Ectodermal cell (in vitro differentiated cells): ENCODE data around the gene ABCB9.
"Not testable (repeated sequence)": the region's sequence is repeated elsewhere in the genome, so short reads cannot be mapped to it uniquely, and the experiment has no call there.

Experiments
- H3K27ac ChIP-seq: 2 replicates; pipeline ENCODE4 v1.7.0; 2013; ENCODE audit warnings: mild to moderate bottlenecking, low read depth, low read length; ENCODE audit not compliant: insufficient read depth, poor library complexity, severe bottlenecking
- H3K27me3 ChIP-seq: 2 replicates; pipeline ENCODE4 v1.7.0; 2013; ENCODE audit warnings: mild to moderate bottlenecking, low read length; ENCODE audit not compliant: insufficient read depth, control insufficient read depth, poor library complexity, severe bottlenecking
- H3K36me3 ChIP-seq: one replicate; pipeline ENCODE4 v1.7.0; 2013; ENCODE audit warnings: low read length; ENCODE audit not compliant: control insufficient read depth, insufficient read depth
- H3K4me1 ChIP-seq: one replicate; pipeline ENCODE4 v1.7.0; 2013; ENCODE audit warnings: low read length; ENCODE audit not compliant: control insufficient read depth, insufficient read depth
- H3K4me3 ChIP-seq: 2 replicates; pipeline ENCODE4 v1.7.0; 2013; ENCODE audit warnings: low read depth, low read length, control low read depth; ENCODE audit not compliant: insufficient read depth
- H3K9me3 ChIP-seq: 2 replicates; pipeline ENCODE4 v1.7.0; 2013; ENCODE audit warnings: mild to moderate bottlenecking, low read length, moderate library complexity; ENCODE audit not compliant: control insufficient read depth
- WGBS, 2 experiments: methylation state at CpG; one replicate each; pipeline ENCODE4 v1.1.7; 2013; ENCODE audit warnings: missing lambda C conversion rate in 2 of 2; 5-methylcytosine and 5-hydroxymethylcytosine counted together

ABCB9 gene

GRCh38 chr12:122920687-122921086 is 45.6 kb downstream of the ABCB9 start:
- no peaks in the 10 kb centered on the region for H3K9me3 ChIP-seq
- WGBS, 2 experiments = 89 to 93% methylated on average over 5 of the region's 5 CpGs
- no peaks in the 10 kb centered on the region for H3K36me3 ChIP-seq
- no peak overlapping the region for H3K27ac ChIP-seq
- H3K27me3 ChIP-seq = no peaks in the 10 kb centered on the region
- H3K4me1 ChIP-seq = no peaks in the 10 kb centered on the region
- no peak overlapping the region for H3K4me3 ChIP-seq

- no peaks in the 10 kb centered on the region for H3K27me3 ChIP-seq
- H3K4me1 ChIP-seq = no peaks in the 10 kb centered on the region
- WGBS, 2 experiments = 85 to 88% methylated on average over 2 of the region's 2 CpGs
- no peak overlapping the region for H3K4me3 ChIP-seq
- no peaks in the 10 kb centered on the region for H3K36me3 ChIP-seq
- no peak overlapping the region for H3K27ac ChIP-seq
- H3K9me3 ChIP-seq = no peaks in the 10 kb centered on the region
Measured at GRCh38 chr12:122918827-122919226, 47.4 kb downstream of the ABCB9 start.

DNA sequence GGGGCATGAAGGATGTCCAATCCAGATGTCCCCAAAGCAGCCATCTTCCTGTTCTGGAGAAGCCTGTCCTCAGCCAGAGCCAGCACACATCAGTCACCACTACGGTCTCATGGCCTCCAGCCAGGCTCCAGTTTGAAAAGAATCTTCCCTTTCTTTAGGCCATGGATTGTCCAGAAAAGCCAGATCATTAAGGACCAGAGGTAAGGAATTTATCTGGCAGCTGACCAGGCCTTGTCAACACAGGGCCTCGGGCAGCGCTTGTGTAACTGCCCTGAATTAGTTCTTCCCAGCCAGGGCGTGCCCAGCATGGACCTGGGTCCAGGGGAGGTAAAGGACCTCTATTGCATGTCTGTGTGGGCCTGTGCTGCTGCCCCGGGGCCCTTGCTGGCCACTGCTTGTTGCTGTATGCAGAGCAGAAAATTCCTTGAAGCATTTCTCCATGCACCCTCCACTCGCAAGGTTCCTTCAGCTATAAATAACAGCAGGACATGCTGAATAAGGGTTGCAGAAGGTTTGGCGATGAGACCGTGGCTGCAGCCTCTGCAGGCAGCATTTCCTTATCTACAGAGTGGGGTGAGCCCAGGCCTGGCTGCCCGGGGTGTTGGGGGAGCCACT is 48.6 kb downstream of the ABCB9 start:
- Histone ChIP-seq H3K4me3 (no peak overlapping the region), H3K36me3 (no peaks in the 10 kb centered on the region), H3K9me3 (no peaks in the 10 kb centered on the region), H3K27me3 (peaks cover 3% of the 10 kb centered on the region), H3K4me1 (no peaks in the 10 kb centered on the region), H3K27ac (no peak overlapping the region)
- 88 to 90% methylated on average over 9 of the region's 9 CpGs for WGBS, 2 experiments

DNA sequence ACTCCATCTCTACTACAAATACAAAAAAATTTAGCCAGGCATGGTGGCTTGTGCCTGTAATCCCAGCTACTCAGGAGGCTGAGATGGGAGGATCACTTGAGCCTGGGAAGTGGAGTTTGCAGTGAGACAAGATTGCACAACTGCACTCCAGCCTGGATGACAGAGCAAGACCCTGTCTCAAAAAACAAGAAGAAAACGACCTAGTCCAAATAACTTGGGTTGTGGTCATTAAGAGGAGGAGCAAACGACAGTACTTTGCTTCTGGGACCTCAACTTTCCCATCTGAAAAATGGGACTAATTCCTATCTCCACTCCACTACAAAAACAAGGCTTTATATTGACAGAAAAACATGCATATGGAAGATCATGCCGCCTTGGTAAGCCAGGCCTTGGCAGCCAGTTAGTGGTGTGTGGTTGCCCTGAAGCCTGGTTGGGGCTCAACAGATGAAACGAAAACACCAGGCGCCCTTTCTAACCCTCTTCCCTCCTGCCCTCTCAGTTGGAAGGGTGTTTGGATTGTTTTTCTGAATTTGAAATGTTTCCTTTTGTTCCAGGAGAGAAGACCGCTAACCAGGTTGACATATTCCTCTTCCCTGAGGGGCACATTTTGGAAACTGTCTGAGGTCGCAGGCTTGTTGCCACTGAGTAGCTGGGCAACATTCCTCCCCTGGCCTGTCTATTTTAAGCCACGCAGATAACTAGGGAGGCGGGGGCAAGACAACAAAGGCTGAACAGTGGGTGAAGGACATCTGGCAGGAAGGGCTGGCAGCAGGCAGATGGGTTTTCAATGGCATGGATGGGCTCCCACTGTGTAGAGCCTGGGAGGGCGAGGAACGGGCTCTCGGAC is 56.6 kb downstream of the ABCB9 start:
- peaks cover 7% of the 10 kb centered on the region for H3K27me3 ChIP-seq
- peaks cover 3% of the 10 kb centered on the region for H3K4me1 ChIP-seq
- peak overlapping the region; percentile 84 for H3K27ac ChIP-seq
- no peaks in the 10 kb centered on the region for H3K36me3 ChIP-seq
- no peaks in the 10 kb centered on the region for H3K9me3 ChIP-seq
- H3K4me3 ChIP-seq = no peak overlapping the region
- WGBS, 2 experiments = 31 to 32% methylated on average over 12 of the region's 12 CpGs

DNA sequence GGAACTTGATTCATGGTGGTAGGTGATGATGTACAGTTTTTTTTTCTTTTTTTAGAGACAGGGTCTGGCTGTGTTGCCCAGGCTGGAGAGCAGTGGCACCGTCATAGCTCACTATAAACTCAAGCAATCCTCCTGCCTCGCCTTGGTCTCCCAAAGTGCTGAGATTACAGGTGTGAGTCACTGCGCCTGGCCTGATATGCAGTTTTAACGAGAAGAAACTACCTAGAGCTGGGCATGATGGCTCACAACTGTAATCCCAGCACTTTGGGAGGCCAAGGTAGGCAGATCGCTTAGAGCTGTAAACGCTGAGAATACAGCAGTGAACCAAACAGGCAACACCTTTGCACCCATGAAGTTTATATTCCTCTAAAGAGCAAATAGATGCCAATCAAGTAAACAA is 57.3 kb downstream of the ABCB9 start:
- WGBS, 2 experiments = 91 to 94% methylated on average over 6 of the region's 6 CpGs
- no peak overlapping the region for H3K4me3 ChIP-seq
- H3K9me3 ChIP-seq = no peaks in the 10 kb centered on the region

DNA sequence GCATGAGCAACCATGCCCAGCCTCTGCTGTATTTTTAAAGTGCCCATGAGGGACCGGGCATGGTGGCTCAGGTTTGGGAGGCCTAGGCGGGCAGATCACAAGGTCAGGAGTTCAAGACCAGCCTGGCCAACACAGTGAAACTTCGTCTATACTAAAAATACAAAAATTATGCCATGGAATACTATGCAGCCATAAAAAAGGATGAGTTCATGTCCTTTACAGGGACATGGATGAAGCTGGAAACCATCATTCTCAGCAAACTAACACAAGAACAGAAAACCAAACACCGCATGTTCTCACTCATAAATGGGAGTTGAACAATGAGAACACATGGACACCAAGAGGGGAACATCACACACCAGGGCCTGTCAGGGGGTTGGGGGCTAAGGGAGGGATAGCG is 61.0 kb downstream of the ABCB9 start:
- not testable (repeated sequence) for H3K36me3 ChIP-seq, H3K4me1 ChIP-seq, H3K9me3 ChIP-seq, H3K4me3 ChIP-seq, H3K27ac ChIP-seq
- peaks cover 20% of the 10 kb centered on the region for H3K27me3 ChIP-seq
- WGBS, 2 experiments = 86 to 97% methylated on average over 5 of the region's 5 CpGs

More for the DNA sequence above, 57.3 kb downstream of the ABCB9 start:
- no peak overlapping the region for H3K27ac ChIP-seq
- H3K4me1 ChIP-seq = peaks cover 3% of the 10 kb centered on the region
- H3K27me3 ChIP-seq = peaks cover 8% of the 10 kb centered on the region
- no peaks in the 10 kb centered on the region for H3K36me3 ChIP-seq

- Histone ChIP-seq H3K27me3 (peaks cover 24% of the 10 kb centered on the region), H3K9me3 (no peaks in the 10 kb centered on the region), H3K4me3 (no peak overlapping the region), H3K4me1 (no peaks in the 10 kb centered on the region), H3K27ac (no peak overlapping the region), H3K36me3 (no peaks in the 10 kb centered on the region)
- WGBS, 2 experiments = 62 to 71% methylated on average over 5 to 6 of the region's 7 CpGs
Measured at GRCh38 chr12:122903693-122904034, 62.6 kb downstream of the ABCB9 start.

DNA sequence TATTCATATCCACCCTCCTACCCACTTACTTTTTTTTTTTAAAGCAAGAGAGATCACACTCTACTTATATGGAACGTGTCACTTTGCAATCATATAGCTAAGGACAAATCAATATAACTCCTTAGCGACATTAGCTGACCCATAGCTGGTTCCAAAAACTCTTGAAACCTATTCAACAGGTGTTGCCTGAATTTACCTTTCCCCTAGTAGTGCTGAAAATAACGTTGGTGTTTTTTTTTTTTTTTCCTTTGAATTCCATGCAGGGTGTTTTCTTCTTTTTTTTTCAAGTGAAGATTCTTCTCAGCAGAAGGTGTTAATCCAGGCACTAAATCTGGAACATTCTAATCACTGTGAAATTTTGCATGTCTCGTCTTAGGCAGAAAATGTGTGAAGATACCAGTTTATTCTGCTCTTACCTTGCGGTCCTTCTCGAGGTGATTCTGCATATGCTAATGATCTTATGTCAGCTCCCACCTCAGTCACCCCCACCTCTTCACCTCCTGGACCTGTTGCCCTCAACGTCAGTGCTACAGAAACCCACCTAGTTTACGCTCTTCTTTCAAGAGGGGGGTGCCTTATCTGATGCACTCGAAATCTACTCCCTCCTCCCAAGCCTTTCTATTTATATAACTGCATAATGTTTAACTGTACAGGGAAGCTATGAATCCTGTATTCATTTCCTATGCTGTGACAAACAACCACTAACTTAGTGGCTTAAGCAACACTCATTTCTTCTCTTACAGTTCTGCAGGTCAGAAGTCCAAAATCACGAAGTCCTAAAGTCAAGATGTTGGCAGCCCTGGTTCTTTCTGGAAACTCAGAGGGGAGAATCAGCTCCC is 63.2 kb downstream of the ABCB9 start:
- H3K9me3 ChIP-seq = no peaks in the 10 kb centered on the region
- no peaks in the 10 kb centered on the region for H3K36me3 ChIP-seq
- 57% methylated on average over 10 of the region's 10 CpGs for WGBS, 2 experiments
- H3K4me1 ChIP-seq = no peaks in the 10 kb centered on the region
- no peak overlapping the region for H3K4me3 ChIP-seq
- no peak overlapping the region for H3K27ac ChIP-seq
- H3K27me3 ChIP-seq = peaks cover 29% of the 10 kb centered on the region

GRCh38 chr12:122899887-122900286 is 66.4 kb downstream of the ABCB9 start:
- H3K4me1 ChIP-seq = no peaks in the 10 kb centered on the region
- H3K27me3 ChIP-seq = peaks cover 56% of the 10 kb centered on the region
- no peaks in the 10 kb centered on the region for H3K9me3 ChIP-seq
- no peak overlapping the region for H3K27ac ChIP-seq
- 86 to 97% methylated on average over 6 of the region's 6 CpGs for WGBS, 2 experiments
- H3K36me3 ChIP-seq = no peaks in the 10 kb centered on the region
- H3K4me3 ChIP-seq = no peak overlapping the region

- H3K27ac ChIP-seq = no peak overlapping the region
Measured at GRCh38 chr12:122896662-122897061, 69.6 kb downstream of the ABCB9 start.

More at GRCh38 chr12:122896662-122897061, 69.6 kb downstream of the ABCB9 start:
- Histone ChIP-seq H3K27me3 (peaks cover 48% of the 10 kb centered on the region), H3K9me3 (no peaks in the 10 kb centered on the region), H3K36me3 (no peaks in the 10 kb centered on the region), H3K4me1 (peaks cover 8% of the 10 kb centered on the region), H3K4me3 (no peak overlapping the region)
- WGBS, 2 experiments = 92 to 94% methylated on average over 7 of the region's 7 CpGs
